Mesodermal cell (in vitro differentiated cells): ENCODE data around the gene ROCK2.

Source experiments
- H3K27ac ChIP-seq: 2 replicates; pipeline ENCODE4 v1.7.0; 2013; ENCODE audit warnings: mild to moderate bottlenecking, low read depth, low read length, moderate library complexity; ENCODE audit not compliant: severe bottlenecking
- H3K36me3 ChIP-seq: 2 replicates; pipeline ENCODE4 v1.7.1; 2013; ENCODE audit warnings: mild to moderate bottlenecking, low read length, moderate library complexity; ENCODE audit not compliant: control insufficient read depth, insufficient read depth
- H3K4me1 ChIP-seq: one replicate; pipeline ENCODE4 v1.7.1; 2013; ENCODE audit warnings: mild to moderate bottlenecking, low read length; ENCODE audit not compliant: insufficient read depth, control insufficient read depth, poor library complexity, severe bottlenecking
- H3K4me3 ChIP-seq: 2 replicates; pipeline ENCODE4 v1.7.0; 2013; ENCODE audit warnings: low read length, control low read depth, mild to moderate bottlenecking; ENCODE audit not compliant: insufficient read depth, poor library complexity, severe bottlenecking; ENCODE audit errors: extremely low read depth
- H3K9me3 ChIP-seq: 2 replicates; pipeline ENCODE4 v1.7.1; 2013; ENCODE audit warnings: mild to moderate bottlenecking, low read length, moderate library complexity; ENCODE audit not compliant: control insufficient read depth
- WGBS, 2 experiments: methylation state at CpG; one replicate each; pipeline ENCODE4 v1.1.5; 2013; ENCODE audit warnings: missing lambda C conversion rate in 2 of 2; ENCODE audit not compliant: insufficient coverage in 2 of 2; 5-methylcytosine and 5-hydroxymethylcytosine counted together

Gene ROCK2

GRCh38 chr2:11327871-11328270, 16.6 kb downstream of the ROCK2 start:
- Histone ChIP-seq H3K4me1 (peaks cover 16% of the 10 kb centered on the region), H3K9me3 (peaks cover 4% of the 10 kb centered on the region), H3K27ac (no peak overlapping the region), H3K36me3 (no peaks in the 10 kb centered on the region), H3K4me3 (no peak overlapping the region)
- WGBS, 2 experiments = no CpG with 5 or more reads among the region's 2 CpGs

GRCh38 chr2:11326677-11327211, 17.7 kb downstream of the ROCK2 start:
- peak overlapping the region; percentile 20 for H3K27ac ChIP-seq
- no peaks in the 10 kb centered on the region for H3K9me3 ChIP-seq
- H3K4me1 ChIP-seq = peaks cover 16% of the 10 kb centered on the region
- H3K4me3 ChIP-seq = no peak overlapping the region
- 63 to 79% methylated on average over 3 to 4 of the region's 4 CpGs for WGBS, 2 experiments
- no peaks in the 10 kb centered on the region for H3K36me3 ChIP-seq

GRCh38 chr2:11325961-11326676, 18.3 kb downstream of the ROCK2 start:
- Histone ChIP-seq H3K9me3 (no peaks in the 10 kb centered on the region), H3K4me3 (no peak overlapping the region), H3K27ac (peak overlapping the region; percentile 20), H3K4me1 (peaks cover 16% of the 10 kb centered on the region), H3K36me3 (no peaks in the 10 kb centered on the region)
- 63 to 68% methylated on average over 4 of the region's 4 CpGs for WGBS, 2 experiments

GRCh38 chr2:11321847-11322246, 22.6 kb downstream of the ROCK2 start:
- peaks cover 14% of the 10 kb centered on the region for H3K4me1 ChIP-seq
- 94 to 100% methylated on average over 2 of the region's 3 CpGs for WGBS, 2 experiments
- H3K9me3 ChIP-seq = no peaks in the 10 kb centered on the region
- peaks cover 4% of the 10 kb centered on the region for H3K36me3 ChIP-seq
- no peak overlapping the region for H3K27ac ChIP-seq
- no peak overlapping the region for H3K4me3 ChIP-seq

GRCh38 chr2:11320698-11321492, 23.5 kb downstream of the ROCK2 start:
- Histone ChIP-seq H3K4me3 (no peak overlapping the region), H3K27ac (no peak overlapping the region), H3K36me3 (peaks cover 4% of the 10 kb centered on the region), H3K9me3 (no peaks in the 10 kb centered on the region), H3K4me1 (peaks cover 5% of the 10 kb centered on the region)
- WGBS, 2 experiments = 94 to 96% methylated on average over 16 to 17 of the region's 17 CpGs

GRCh38 chr2:11319939-11320338, 24.5 kb downstream of the ROCK2 start:
- H3K4me1 ChIP-seq = no peaks in the 10 kb centered on the region
- no peak overlapping the region for H3K27ac ChIP-seq
- peaks cover 4% of the 10 kb centered on the region for H3K36me3 ChIP-seq
- no peaks in the 10 kb centered on the region for H3K9me3 ChIP-seq
- H3K4me3 ChIP-seq = no peak overlapping the region

GRCh38 chr2:11315074-11315705, 29.2 kb downstream of the ROCK2 start:
- Histone ChIP-seq H3K27ac (no peak overlapping the region), H3K4me3 (no peak overlapping the region), H3K36me3 (peaks cover 4% of the 10 kb centered on the region), H3K9me3 (no peaks in the 10 kb centered on the region), H3K4me1 (no peaks in the 10 kb centered on the region)
- WGBS, 2 experiments = no CpG with 5 or more reads among the region's 1 CpG

GRCh38 chr2:11314487-11314886, 29.9 kb downstream of the ROCK2 start:
- 100% methylated on average over 1 of the region's 1 CpG for WGBS, 2 experiments
- Histone ChIP-seq H3K4me3 (no peak overlapping the region), H3K9me3 (no peaks in the 10 kb centered on the region), H3K27ac (no peak overlapping the region), H3K4me1 (no peaks in the 10 kb centered on the region), H3K36me3 (peaks cover 4% of the 10 kb centered on the region)

GRCh38 chr2:11312770-11313471, 31.5 kb downstream of the ROCK2 start:
- Histone ChIP-seq H3K4me1 (no peaks in the 10 kb centered on the region), H3K36me3 (no peaks in the 10 kb centered on the region), H3K9me3 (no peaks in the 10 kb centered on the region), H3K4me3 (no peak overlapping the region), H3K27ac (no peak overlapping the region)
- 100% methylated on average over 2 of the region's 6 CpGs for WGBS, 2 experiments

- no peaks in the 10 kb centered on the region for H3K9me3 ChIP-seq
- no peaks in the 10 kb centered on the region for H3K4me1 ChIP-seq
- no peak overlapping the region for H3K27ac ChIP-seq
- H3K36me3 ChIP-seq = no peaks in the 10 kb centered on the region
- WGBS, 2 experiments = no CpG with 5 or more reads among the region's 7 CpGs
- no peak overlapping the region for H3K4me3 ChIP-seq
Measured at GRCh38 chr2:11311543-11311942, 32.9 kb downstream of the ROCK2 start.
